Mesodermal cell (in vitro differentiated cells): ENCODE results near the gene ZNF23.

Source experiments
- H3K27ac ChIP-seq: 2 replicates; pipeline ENCODE4 v1.7.0; 2013; ENCODE audit warnings: mild to moderate bottlenecking, low read depth, low read length, moderate library complexity; ENCODE audit not compliant: severe bottlenecking
- H3K36me3 ChIP-seq: 2 replicates; pipeline ENCODE4 v1.7.1; 2013; ENCODE audit warnings: mild to moderate bottlenecking, low read length, moderate library complexity; ENCODE audit not compliant: control insufficient read depth, insufficient read depth
- H3K4me1 ChIP-seq: one replicate; pipeline ENCODE4 v1.7.1; 2013; ENCODE audit warnings: mild to moderate bottlenecking, low read length; ENCODE audit not compliant: insufficient read depth, control insufficient read depth, poor library complexity, severe bottlenecking
- H3K4me3 ChIP-seq: 2 replicates; pipeline ENCODE4 v1.7.0; 2013; ENCODE audit warnings: low read length, control low read depth, mild to moderate bottlenecking; ENCODE audit not compliant: insufficient read depth, poor library complexity, severe bottlenecking; ENCODE audit errors: extremely low read depth
- H3K9me3 ChIP-seq: 2 replicates; pipeline ENCODE4 v1.7.1; 2013; ENCODE audit warnings: mild to moderate bottlenecking, low read length, moderate library complexity; ENCODE audit not compliant: control insufficient read depth
- WGBS, 2 experiments: methylation state at CpG; one replicate each; pipeline ENCODE4 v1.1.5; 2013; ENCODE audit warnings: missing lambda C conversion rate in 2 of 2; ENCODE audit not compliant: insufficient coverage in 2 of 2; 5-methylcytosine and 5-hydroxymethylcytosine counted together

The ZNF23 gene

GRCh38 chr16:71410146-71410545 is 51.9 kb downstream of the ZNF23 start:
- Histone ChIP-seq H3K4me3 (no peak overlapping the region), H3K4me1 (peaks cover 12% of the 10 kb centered on the region), H3K36me3 (no peaks in the 10 kb centered on the region), H3K27ac (no peak overlapping the region), H3K9me3 (no peaks in the 10 kb centered on the region)
- WGBS, 2 experiments = 93 to 95% methylated on average over 3 to 5 of the region's 5 CpGs

GRCh38 chr16:71409011-71409775 is 52.9 kb downstream of the ZNF23 start:
- 73 to 74% methylated on average over 13 to 16 of the region's 16 CpGs for WGBS, 2 experiments
- H3K9me3 ChIP-seq = peaks cover 6% of the 10 kb centered on the region
- H3K4me1 ChIP-seq = peaks cover 12% of the 10 kb centered on the region
- H3K27ac ChIP-seq = no peak overlapping the region
- no peak overlapping the region for H3K4me3 ChIP-seq
- no peaks in the 10 kb centered on the region for H3K36me3 ChIP-seq

- Histone ChIP-seq H3K4me3 (no peak overlapping the region), H3K9me3 (peaks cover 6% of the 10 kb centered on the region), H3K36me3 (no peaks in the 10 kb centered on the region), H3K4me1 (peaks cover 12% of the 10 kb centered on the region), H3K27ac (no peak overlapping the region)
- WGBS, 2 experiments = 88% methylated on average over 1 of the region's 3 CpGs; no CpG with 5 or more reads in 1 of the 2 experiments
Measured at GRCh38 chr16:71408536-71408935, 53.5 kb downstream of the ZNF23 start.

- peaks cover 6% of the 10 kb centered on the region for H3K9me3 ChIP-seq
- H3K27ac ChIP-seq = no peak overlapping the region
- no peak overlapping the region for H3K4me3 ChIP-seq
- peaks cover 12% of the 10 kb centered on the region for H3K4me1 ChIP-seq
- H3K36me3 ChIP-seq = no peaks in the 10 kb centered on the region
- WGBS, 2 experiments = 57 to 83% methylated on average over 1 of the region's 1 CpG
Measured at GRCh38 chr16:71407731-71408130, 54.3 kb downstream of the ZNF23 start.

- peaks cover 6% of the 10 kb centered on the region for H3K9me3 ChIP-seq
- peaks cover 12% of the 10 kb centered on the region for H3K4me1 ChIP-seq
- 88 to 91% methylated on average over 7 to 8 of the region's 8 CpGs for WGBS, 2 experiments
- H3K36me3 ChIP-seq = no peaks in the 10 kb centered on the region
- H3K27ac ChIP-seq = no peak overlapping the region
- H3K4me3 ChIP-seq = no peak overlapping the region
Measured at GRCh38 chr16:71406724-71407123, 55.3 kb downstream of the ZNF23 start.

- peaks cover 12% of the 10 kb centered on the region for H3K4me1 ChIP-seq
- no peak overlapping the region for H3K27ac ChIP-seq
- H3K4me3 ChIP-seq = no peak overlapping the region
- H3K36me3 ChIP-seq = no peaks in the 10 kb centered on the region
- WGBS, 2 experiments = 90 to 95% methylated on average over 5 of the region's 5 CpGs
- peaks cover 6% of the 10 kb centered on the region for H3K9me3 ChIP-seq
Measured at GRCh38 chr16:71406316-71406715, 55.7 kb downstream of the ZNF23 start.

- H3K36me3 ChIP-seq = no peaks in the 10 kb centered on the region
- H3K4me1 ChIP-seq = peaks cover 12% of the 10 kb centered on the region
- 88 to 90% methylated on average over 3 of the region's 4 CpGs for WGBS, 2 experiments
- H3K27ac ChIP-seq = no peak overlapping the region
- H3K4me3 ChIP-seq = no peak overlapping the region
- peaks cover 6% of the 10 kb centered on the region for H3K9me3 ChIP-seq
Measured at GRCh38 chr16:71404364-71404763, 57.7 kb downstream of the ZNF23 start.

- no peak overlapping the region for H3K27ac ChIP-seq
- WGBS, 2 experiments = 91 to 94% methylated on average over 9 to 10 of the region's 11 CpGs
- H3K36me3 ChIP-seq = no peaks in the 10 kb centered on the region
- H3K9me3 ChIP-seq = peaks cover 6% of the 10 kb centered on the region
- no peak overlapping the region for H3K4me3 ChIP-seq
- no peaks in the 10 kb centered on the region for H3K4me1 ChIP-seq
Measured at GRCh38 chr16:71402674-71403073, 59.4 kb downstream of the ZNF23 start.

GRCh38 chr16:71402007-71402406 is 60.0 kb downstream of the ZNF23 start:
- no peak overlapping the region for H3K27ac ChIP-seq
- H3K4me1 ChIP-seq = no peaks in the 10 kb centered on the region
- peaks cover 6% of the 10 kb centered on the region for H3K9me3 ChIP-seq
- WGBS, 2 experiments = 79% methylated on average over 4 of the region's 6 CpGs
- no peaks in the 10 kb centered on the region for H3K36me3 ChIP-seq
- no peak overlapping the region for H3K4me3 ChIP-seq

GRCh38 chr16:71399801-71400563 is 62.1 kb downstream of the ZNF23 start:
- WGBS, 2 experiments = 94% methylated on average over 2 of the region's 11 CpGs
- Histone ChIP-seq H3K9me3 (peaks cover 6% of the 10 kb centered on the region), H3K36me3 (no peaks in the 10 kb centered on the region), H3K4me1 (no peaks in the 10 kb centered on the region), H3K27ac (no peak overlapping the region), H3K4me3 (no peak overlapping the region)
